H54 (cell line): ENCODE results near the gene TENT4A.

Experiments used
- DNase-seq: peaks from one replicate; pipeline ENCODE4 v3.0.0; 2011; ENCODE audit warnings: low spot score, mixed read lengths; ENCODE audit not compliant: insufficient read length
- FAIRE-seq: peaks from 3 replicates; lab custom pipeline; 2011; peaks lifted over from hg19 to GRCh38; lab: Jason Lieb, UNC
- POLR2A ChIP-seq: IDR thresholded peaks from 2 replicates; pipeline ENCODE4 v1.6.1; 2011; ENCODE audit warnings: low read depth, mild to moderate bottlenecking, low read length

TENT4A gene

DNA sequence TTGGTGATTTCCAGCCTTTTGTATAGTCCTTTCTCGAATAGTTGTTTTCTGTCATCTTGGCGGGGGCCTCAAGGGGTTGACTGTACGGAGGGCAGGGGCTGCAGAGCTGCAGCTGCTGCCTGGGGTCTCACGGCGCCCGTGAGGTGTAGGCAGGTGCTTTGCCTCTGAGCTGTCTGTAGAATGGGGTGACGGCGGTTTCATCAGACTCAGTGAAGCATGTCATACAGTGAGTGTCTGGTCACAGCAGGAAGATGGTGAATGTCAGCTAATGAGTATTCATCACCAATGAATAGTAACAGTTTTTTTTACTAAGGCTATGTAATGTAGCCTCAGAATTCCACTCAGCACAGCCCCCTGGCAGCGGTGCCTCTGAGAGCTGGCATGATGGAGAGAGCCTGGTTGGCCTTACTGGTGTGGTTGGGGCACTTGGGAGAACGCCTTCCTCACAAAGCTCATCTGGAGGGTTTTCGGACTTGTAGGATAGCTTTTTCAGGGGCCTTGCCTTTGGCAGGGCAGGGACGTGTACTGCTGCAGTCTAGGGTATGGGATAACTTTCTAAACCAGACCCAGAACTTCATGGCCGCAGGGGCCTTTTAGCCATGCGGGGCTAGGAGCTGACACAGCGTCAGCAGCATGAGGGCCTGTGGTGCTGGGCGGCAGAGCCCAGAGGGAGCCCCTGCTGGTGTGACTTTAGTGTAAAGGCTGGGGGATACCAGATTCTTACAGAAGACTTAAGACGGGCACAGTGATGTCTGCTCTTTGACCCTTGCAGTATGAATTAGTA is 15.0 kb downstream of the TENT4A start:
- TF ChIP-seq POLR2A: no peak
- FAIRE-seq: no peak
- no peak for DNase-seq

DNA sequence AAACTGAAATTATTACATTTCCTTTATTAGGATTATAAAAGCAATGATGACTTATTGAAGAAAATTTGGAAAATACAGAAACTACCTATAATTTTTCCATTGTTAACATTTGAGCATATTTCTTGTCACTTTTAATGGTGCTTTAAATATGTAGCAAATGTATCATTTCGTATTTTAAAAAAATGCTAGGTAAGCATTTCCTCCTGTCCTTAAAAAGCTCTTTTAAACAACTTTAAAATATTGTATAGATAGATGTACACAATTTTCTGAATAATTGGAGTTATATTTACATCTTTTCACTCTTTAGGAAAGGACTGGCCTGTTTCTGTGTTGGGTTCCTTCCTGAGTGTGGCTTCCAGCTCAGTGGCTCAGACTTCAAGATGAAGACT is 15.6 kb downstream of the TENT4A start:
- FAIRE-seq (no peak), DNase-seq (no peak)
- no peak for TF ChIP-seq POLR2A

GRCh38 chr5:6729386-6730310 is 16.4 kb downstream of the TENT4A start:
- TF ChIP-seq POLR2A: no peak
- FAIRE-seq (no peak), DNase-seq (no peak)

- no peak for DNase-seq
- TF ChIP-seq POLR2A: no peak
- no peak for FAIRE-seq
These were observed 17.2 kb downstream of the TENT4A start for GRCh38 chr5:6730407-6730806.

GRCh38 chr5:6730807-6731206 is 17.6 kb downstream of the TENT4A start:
- no peak for TF ChIP-seq POLR2A
- FAIRE-seq (no peak), DNase-seq (no peak)

- TF ChIP-seq POLR2A: no peak
- DNase-seq (no peak), FAIRE-seq (no peak)
These were observed 18.4 kb downstream of the TENT4A start for GRCh38 chr5:6731465-6732237.

DNA sequence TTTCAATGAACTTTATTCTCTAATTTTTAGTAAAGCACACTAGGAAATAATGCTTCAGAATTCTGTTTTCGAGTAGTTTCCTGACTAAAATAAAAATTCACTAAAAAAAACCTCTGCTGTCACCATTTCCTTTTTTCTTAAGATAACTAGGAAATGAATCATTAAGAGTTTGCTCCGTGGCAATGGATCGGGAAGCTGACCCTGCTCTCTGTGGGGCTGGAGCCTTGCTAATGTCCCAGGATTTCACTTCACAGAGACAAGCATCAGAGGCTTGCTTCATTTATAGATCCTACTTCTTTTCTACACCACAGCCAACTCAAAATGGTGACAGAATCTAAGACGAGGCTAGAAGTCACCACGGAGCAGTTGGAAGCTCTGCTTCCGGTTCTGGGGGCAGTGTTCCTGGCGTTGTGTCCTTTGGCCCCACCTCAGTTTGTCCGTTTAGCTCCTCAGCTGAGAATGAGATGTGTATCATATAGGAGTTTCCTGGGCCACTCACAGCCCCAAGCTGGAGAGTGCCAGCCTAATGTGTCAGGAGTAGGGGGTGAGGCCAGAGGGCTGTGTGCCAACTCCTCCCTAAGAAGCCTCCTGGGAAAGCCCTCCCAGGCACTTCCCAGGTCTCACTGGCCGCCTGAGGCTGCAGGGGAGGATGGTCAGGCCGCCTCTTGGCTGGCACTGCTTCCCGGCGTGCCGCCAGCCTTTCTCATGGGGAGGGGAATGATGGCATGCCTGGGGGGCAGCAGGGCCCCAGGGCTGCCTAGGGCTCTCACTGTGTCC is 19.6 kb downstream of the TENT4A start:
- peak; percentile 96 for DNase-seq
- TF ChIP-seq POLR2A: no peak
- peak; percentile 76 for FAIRE-seq

GRCh38 chr5:6733411-6734242 is 20.4 kb downstream of the TENT4A start:
- TF ChIP-seq POLR2A: no peak
- DNase-seq: no peak
- FAIRE-seq: no peak

DNA sequence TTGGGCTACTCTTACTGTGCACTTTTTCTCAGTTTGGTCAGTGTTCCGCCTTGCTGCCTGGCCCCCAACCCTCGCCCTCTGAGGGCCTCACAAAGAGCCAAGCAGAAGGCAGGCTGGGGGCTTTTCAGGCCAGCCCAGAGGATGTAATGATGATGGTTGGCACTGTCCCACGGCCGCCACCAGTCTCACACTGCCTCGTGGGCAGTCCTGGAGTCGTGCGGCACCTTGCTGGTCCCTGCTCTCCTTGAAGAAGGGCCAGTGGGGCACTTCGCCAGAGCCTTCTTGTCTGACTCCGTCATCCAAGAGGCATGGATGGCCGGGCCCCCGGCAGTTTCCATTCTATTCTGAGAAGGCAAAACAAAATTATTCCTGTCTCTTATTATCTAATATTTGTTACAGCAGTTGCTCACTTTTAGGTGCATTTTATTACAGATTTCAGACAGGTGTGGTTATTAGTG is 21.0 kb downstream of the TENT4A start:
- no peak for TF ChIP-seq POLR2A
- DNase-seq: no peak
- FAIRE-seq: no peak

- no peak for FAIRE-seq
- DNase-seq: no peak
These were observed 21.5 kb downstream of the TENT4A start for GRCh38 chr5:6734781-6735180.

GRCh38 chr5:6736106-6736505 is 22.9 kb downstream of the TENT4A start:
- no peak for DNase-seq
- TF ChIP-seq POLR2A: no peak
- no peak for FAIRE-seq

More at GRCh38 chr5:6734781-6735180, 21.5 kb downstream of the TENT4A start:
- TF ChIP-seq POLR2A: no peak

DNA sequence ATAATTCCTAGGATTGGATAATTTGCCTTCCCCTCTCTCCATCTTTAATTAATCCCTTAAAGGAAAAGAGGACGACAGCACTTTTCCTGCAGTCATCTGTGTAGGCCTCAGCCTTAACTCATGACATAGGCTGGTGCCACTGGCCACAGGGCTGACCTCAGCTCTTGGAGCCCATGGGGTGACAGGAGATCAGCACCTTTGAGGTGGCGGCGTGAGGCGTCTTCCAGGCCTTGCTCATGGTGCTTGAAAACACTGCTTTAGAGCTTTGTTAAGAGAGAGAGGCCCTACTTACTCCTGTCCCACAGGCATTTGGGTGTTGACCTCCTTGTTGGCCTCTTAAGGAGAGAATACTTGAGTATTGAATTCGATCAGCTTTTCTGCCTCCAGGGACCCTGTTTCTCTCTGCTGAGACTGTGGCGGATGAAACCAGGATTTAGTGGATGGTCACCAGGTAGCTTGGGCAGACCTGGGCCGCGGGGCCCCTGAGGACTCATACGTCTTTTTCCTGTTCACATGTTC is 23.4 kb downstream of the TENT4A start:
- DNase-seq (no peak), FAIRE-seq (no peak)
- no peak for TF ChIP-seq POLR2A
